ENCODE data around the gene ZNRD2. TPM values are rescaled to one million over a fixed set of nuclear protein-coding genes. Genes with fewer than 3 reads are reported as not detected.

ZNRD2 gene
- polyA plus RNA-seq, 1 experiment, result 23.5 TPM

DNA sequence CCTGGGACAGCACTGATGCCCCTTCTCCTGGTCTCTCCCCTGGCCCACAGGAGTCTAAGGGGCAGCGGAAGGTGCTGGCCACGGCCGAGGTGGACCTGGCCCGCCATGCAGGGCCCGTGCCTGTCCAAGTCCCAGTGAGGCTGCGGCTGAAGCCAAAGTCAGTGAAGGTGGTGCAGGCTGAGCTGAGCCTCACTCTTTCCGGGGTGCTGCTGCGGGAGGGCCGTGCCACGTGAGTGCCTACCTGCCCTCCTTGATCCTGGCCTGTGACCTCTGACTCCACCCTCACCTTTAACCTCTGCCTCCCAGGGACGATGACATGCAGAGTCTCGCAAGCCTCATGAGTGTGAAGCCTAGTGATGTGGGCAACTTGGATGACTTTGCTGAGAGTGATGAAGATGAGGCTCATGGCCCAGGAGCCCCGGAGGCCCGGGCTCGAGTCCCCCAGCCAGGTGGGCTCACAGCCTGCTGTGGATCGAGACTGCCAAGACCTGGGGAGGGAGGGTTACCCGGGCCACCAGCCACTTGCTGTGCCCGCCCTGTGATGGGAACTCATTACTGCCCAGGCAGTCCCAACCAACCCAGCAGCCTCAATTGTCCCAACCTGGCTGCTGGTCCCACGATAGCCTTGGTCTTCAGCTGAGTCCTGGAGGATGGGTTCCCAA, 9.9 kb downstream of the ZNRD2 start:
- TF ChIP-seq, protein P1, sequence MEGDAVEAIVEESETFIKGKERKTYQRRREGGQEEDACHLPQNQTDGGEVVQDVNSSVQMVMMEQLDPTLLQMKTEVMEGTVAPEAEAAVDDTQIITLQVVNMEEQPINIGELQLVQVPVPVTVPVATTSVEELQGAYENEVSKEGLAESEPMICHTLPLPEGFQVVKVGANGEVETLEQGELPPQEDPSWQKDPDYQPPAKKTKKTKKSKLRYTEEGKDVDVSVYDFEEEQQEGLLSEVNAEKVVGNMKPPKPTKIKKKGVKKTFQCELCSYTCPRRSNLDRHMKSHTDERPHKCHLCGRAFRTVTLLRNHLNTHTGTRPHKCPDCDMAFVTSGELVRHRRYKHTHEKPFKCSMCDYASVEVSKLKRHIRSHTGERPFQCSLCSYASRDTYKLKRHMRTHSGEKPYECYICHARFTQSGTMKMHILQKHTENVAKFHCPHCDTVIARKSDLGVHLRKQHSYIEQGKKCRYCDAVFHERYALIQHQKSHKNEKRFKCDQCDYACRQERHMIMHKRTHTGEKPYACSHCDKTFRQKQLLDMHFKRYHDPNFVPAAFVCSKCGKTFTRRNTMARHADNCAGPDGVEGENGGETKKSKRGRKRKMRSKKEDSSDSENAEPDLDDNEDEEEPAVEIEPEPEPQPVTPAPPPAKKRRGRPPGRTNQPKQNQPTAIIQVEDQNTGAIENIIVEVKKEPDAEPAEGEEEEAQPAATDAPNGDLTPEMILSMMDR (IDR thresholded peaks at IDR 0.05; ENCODE audit: low read depth, low read length), result no peak
- no peak for DNase-seq (ENCODE audit: low read depth, low spot score)
- POLR2A ChIA-PET, result no interaction called here
- no peak overlapping the region for H3K27ac ChIP-seq (ENCODE audit: low read depth, low read length)
- no peak overlapping the region for H3K4me3 ChIP-seq (ENCODE audit: low read depth, low read length)
- CTCF ChIA-PET, result no interaction called here
- H3K27me3 ChIP-seq (ENCODE audit: control insufficient read depth, insufficient read depth, low read length), result no peaks in the 10 kb centered on the region
- no peaks in the 10 kb centered on the region for H3K9me3 ChIP-seq (ENCODE audit: control insufficient read depth, insufficient read depth, low read length)

DNA sequence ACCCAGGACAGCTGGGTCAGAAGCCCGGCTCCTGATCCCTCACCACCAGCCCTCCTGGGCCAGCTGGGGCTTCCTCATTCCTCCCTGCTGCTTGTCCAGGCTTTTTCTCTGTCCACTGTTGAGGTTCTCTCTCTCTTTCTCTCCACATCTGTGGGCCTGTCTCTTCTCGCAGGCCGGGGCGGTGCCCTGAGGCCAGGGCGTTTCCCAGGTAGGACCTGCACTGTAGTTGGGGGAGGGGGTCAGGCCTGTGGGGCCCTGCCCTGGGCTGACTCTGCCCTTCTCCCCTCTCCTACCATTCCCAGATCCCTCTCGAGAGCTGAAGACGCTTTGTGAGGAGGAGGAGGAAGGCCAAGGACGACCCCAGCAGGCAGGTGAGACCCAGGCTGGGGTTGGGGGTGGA, 10.5 kb downstream of the ZNRD2 start:
- Histone ChIP-seq H3K4me3 (ENCODE audit: low read depth, low read length) (no peak overlapping the region), H3K27me3 (ENCODE audit: control insufficient read depth, insufficient read depth, low read length) (no peaks in the 10 kb centered on the region), H3K9me3 (ENCODE audit: control insufficient read depth, insufficient read depth, low read length) (no peaks in the 10 kb centered on the region), H3K27ac (ENCODE audit: low read depth, low read length) (no peak overlapping the region)
- ChIA-PET CTCF (interaction anchor here (1.0 kb wide), 1 partner anchor 14 kb away, joined by 3 read pairs; no protein-coding TSS in a partner anchor), POLR2A (no interaction called here)
- TF ChIP-seq, protein P1 (IDR thresholded peaks at IDR 0.05; ENCODE audit: low read depth, low read length), result no peak
- no peak for DNase-seq (ENCODE audit: low read depth, low spot score)

DNA sequence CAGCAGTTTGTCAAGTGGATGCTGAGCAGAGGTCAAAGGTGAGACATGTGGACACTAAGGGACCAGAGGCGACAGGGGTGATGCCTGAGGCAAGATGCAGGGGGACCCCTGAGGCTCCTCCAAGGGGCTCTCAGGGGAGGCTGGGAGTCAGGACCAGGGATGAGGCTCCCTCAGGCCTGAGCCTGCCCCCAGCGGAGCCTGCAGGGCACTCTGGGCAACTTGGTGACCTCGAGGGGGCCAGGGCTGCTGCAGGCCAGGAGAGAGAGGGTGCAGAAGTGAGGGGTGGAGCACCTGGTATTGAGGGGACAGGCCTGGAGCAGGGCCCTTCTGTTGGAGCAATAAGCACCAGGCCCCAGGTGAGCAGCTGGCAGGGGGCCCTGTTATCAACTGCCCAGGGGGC, 11.7 kb downstream of the ZNRD2 start:
- POLR2A ChIA-PET, result no interaction called here
- CTCF ChIA-PET, result interaction anchor here (1.1 kb wide), 1 partner anchor 12 kb away, joined by 4 read pairs; no protein-coding TSS in a partner anchor

DNA sequence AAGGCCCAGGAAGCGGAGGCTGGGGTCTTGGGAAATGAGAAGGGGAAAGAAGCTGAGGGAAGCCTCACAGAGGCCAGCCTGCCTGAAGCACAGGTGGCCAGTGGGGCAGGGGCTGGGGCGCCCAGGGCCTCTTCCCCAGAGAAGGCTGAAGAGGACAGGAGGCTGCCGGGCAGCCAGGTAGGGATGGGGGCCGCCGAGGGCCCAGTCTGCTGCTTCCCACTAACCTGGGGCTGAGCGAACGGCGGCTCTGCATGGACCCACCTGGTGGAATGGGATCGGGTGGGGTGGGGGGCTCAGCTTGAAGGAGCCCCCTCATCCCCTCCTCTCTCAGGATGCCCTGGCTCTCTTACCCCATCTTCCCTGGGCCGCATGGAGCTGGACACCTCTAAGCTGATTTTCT, 13.3 kb downstream of the ZNRD2 start:
- CTCF ChIA-PET, result interaction anchor here (1.5 kb wide), 1 partner anchor 10 kb away, joined by 9 read pairs; no protein-coding TSS in a partner anchor
- Histone ChIP-seq H3K9me3 (ENCODE audit: control insufficient read depth, insufficient read depth, low read length) (no peaks in the 10 kb centered on the region), H3K4me3 (ENCODE audit: low read depth, low read length) (no peak overlapping the region), H3K27ac (ENCODE audit: low read depth, low read length) (no peak overlapping the region), H3K27me3 (ENCODE audit: control insufficient read depth, insufficient read depth, low read length) (no peaks in the 10 kb centered on the region)
- DNase-seq (ENCODE audit: low read depth, low spot score), result no peak
- POLR2A ChIA-PET, result interaction anchor here (0.6 kb wide), 2 partner anchors 42 to 73 kb away, joined by 4 read pairs; no protein-coding TSS in a partner anchor
- TF ChIP-seq, protein P1 (IDR thresholded peaks at IDR 0.05; ENCODE audit: low read depth, low read length), result no peak

More for the DNA sequence above, 11.7 kb downstream of the ZNRD2 start:
- H3K27ac ChIP-seq (ENCODE audit: low read depth, low read length), result no peak overlapping the region
- no peaks in the 10 kb centered on the region for H3K27me3 ChIP-seq (ENCODE audit: control insufficient read depth, insufficient read depth, low read length)
- H3K9me3 ChIP-seq (ENCODE audit: control insufficient read depth, insufficient read depth, low read length), result no peaks in the 10 kb centered on the region
- no peak overlapping the region for H3K4me3 ChIP-seq (ENCODE audit: low read depth, low read length)
- TF ChIP-seq, protein P1 (IDR thresholded peaks at IDR 0.05; ENCODE audit: low read depth, low read length), result no peak
- no peak for DNase-seq (ENCODE audit: low read depth, low spot score)

DNA sequence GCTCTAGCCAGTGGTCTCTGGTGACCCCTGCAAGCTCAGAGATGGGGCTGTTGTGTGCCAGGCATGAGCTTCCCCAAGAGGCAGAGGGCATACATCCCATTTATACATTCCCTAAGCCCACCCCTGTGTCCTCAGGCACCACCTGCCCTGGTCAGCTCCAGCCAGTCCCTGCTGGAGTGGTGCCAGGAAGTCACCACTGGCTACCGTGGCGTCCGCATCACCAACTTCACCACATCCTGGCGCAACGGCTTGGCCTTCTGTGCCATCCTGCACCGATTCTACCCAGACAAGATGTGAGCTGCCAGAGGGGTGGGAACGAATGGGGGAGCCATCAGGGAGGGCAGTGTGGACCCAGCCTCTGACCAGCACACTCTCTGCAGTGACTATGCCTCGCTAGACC, 13.8 kb downstream of the ZNRD2 start:
- H3K9me3 ChIP-seq (ENCODE audit: control insufficient read depth, insufficient read depth, low read length), result no peaks in the 10 kb centered on the region
- TF ChIP-seq, protein P1 (IDR thresholded peaks at IDR 0.05; ENCODE audit: low read depth, low read length), result no peak
- no peak overlapping the region for H3K27ac ChIP-seq (ENCODE audit: low read depth, low read length)
- no peak overlapping the region for H3K4me3 ChIP-seq (ENCODE audit: low read depth, low read length)
- no peak for DNase-seq (ENCODE audit: low read depth, low spot score)
- no peaks in the 10 kb centered on the region for H3K27me3 ChIP-seq (ENCODE audit: control insufficient read depth, insufficient read depth, low read length)
- CTCF ChIA-PET, result interaction anchor here (1.5 kb wide), 1 partner anchor 10 kb away, joined by 9 read pairs; no protein-coding TSS in a partner anchor
- POLR2A ChIA-PET, result interaction anchor here (0.6 kb wide), 1 partner anchor 43 kb away, joined by 4 read pairs; no protein-coding TSS in a partner anchor

Data from AG04450 (cell line).